CD4-positive, alpha-beta T cell treated with Interleukin-10 for 1 hour (primary cell): ENCODE results near the gene ACIN1.

Source experiments
- DNase-seq: peaks from one replicate; pipeline ENCODE4 v3.0.0-alpha.2; 2020

The ACIN1 gene

DNA sequence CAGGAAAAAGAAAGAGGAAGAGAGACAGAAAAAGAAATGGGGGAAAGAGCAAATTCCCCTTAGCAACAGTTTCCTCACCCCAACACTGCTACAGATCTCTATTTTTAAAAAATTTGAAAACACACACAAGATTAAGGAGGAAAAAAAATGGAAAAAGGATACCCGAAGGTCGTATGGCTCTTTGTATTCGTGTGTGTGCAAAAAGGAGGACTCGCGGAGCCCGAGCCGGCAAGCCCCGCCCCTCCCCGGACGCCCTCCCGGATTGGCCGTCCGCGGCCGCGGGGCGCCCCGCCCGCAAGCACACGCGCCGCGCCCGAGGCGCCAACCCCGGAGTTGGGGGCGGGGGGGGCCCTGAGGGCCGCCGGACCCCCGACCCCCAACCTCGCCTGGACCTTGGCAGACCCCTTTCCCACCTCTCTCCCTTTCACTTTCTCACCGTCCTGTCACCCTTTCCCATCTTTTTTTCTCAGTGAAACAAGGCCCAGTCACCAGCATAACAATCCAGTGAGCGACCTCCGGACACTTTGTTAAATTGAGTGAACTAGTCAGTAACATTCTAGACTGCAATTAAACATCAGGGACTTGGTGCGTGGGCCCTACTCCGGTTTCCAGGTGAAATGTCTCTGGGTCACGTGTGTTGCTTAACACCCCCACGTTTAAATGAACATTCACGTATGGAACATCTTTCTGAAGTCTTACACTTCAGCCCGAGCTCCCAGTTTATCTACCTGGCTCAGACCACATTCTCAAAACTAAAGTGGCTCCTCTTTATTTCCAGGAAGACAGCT, 84.8 kb downstream of the ACIN1 start, which contains the start of gene C14orf93:
Gene C14orf93 (minus strand): TSS at position 205 of the 788 bp plus-strand sequence. CDS start 11,120 bp downstream, outside the sequence.
- DNase-seq = peak; percentile 82

DNA sequence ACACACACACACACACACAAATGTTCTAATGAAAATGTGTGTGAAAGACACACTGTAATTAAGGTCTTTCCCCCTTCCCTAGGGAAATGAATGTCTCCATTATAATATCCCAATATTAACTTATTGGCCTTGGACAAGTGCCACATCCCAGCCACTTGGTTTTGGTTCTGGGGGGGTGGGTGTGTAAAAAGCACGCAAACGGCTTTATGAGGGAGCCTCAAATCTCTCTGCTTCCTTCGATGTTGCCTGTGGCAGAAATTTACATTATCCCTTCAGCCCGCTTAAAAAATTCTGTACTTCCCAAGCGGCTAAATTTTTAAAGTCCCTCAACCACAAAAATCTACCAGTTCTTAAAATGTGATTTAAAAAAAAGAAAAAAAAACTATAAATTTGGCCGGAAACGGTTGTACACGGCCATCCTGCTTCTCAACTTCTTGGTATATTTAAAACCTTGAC, 85.4 kb downstream of the ACIN1 start:
- DNase-seq = no peak

DNA sequence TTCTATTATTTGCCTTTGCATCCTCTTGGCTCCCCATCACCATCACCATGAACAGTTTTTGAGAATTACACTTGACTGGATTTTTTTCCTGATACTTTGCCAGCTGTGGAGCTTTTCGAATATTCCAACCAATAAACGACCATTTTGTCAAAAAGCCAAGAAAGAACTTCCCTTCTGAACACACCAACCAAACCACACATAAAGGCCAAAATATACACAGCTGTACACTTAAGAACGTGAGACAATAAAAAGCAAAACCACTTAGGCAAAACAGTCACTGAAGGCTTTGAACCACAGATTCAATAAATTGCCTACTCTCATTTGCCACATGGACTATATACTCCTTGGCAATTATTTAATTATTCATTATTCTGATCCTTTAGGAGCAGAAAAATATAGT, 86.1 kb downstream of the ACIN1 start:
- no peak for DNase-seq
